Measurements from ENCODE around the gene OR1F1.
"Not testable (repeated sequence)": the region's sequence is repeated elsewhere in the genome, so short reads cannot be mapped to it uniquely, and the experiment has no call there.

Gene OR1F1

GRCh38 chr16:3198334-3199072, 10.5 kb downstream of the OR1F1 start:
- no peak for DNase-seq (ENCODE audit: low read depth)

- no peak for DNase-seq (ENCODE audit: low read depth)
Observed at GRCh38 chr16:3202903-3203539, 15.0 kb downstream of the OR1F1 start.

GRCh38 chr16:3205939-3206338, 17.9 kb downstream of the OR1F1 start:
- not testable (repeated sequence) for DNase-seq (ENCODE audit: low read depth)

- no peak for DNase-seq (ENCODE audit: low read depth)
Observed at GRCh38 chr16:3207086-3207953, 19.3 kb downstream of the OR1F1 start.

- DNase-seq (ENCODE audit: low read depth): no peak
Observed at GRCh38 chr16:3212006-3212405, 24.0 kb downstream of the OR1F1 start.

- DNase-seq (ENCODE audit: low read depth): no peak
Observed at GRCh38 chr16:3212567-3212966, 24.6 kb downstream of the OR1F1 start.

- no peak for DNase-seq (ENCODE audit: low read depth)
Observed at GRCh38 chr16:3214904-3215600, 27.0 kb downstream of the OR1F1 start.

GRCh38 chr16:3215601-3216262, 27.7 kb downstream of the OR1F1 start:
- no peak for DNase-seq (ENCODE audit: low read depth)

- DNase-seq (ENCODE audit: low read depth): no peak
Observed at GRCh38 chr16:3216263-3216640, 28.2 kb downstream of the OR1F1 start.

- DNase-seq (ENCODE audit: low read depth): no peak
Observed at GRCh38 chr16:3220839-3221238, 32.8 kb downstream of the OR1F1 start.

GRCh38 chr16:3223913-3224515, 36.0 kb downstream of the OR1F1 start:
- no peak for DNase-seq (ENCODE audit: low read depth)

- DNase-seq (ENCODE audit: low read depth): no peak
Observed at GRCh38 chr16:3234543-3234856, 46.5 kb downstream of the OR1F1 start.

- peak; percentile 65 for DNase-seq (ENCODE audit: low read depth)
Observed at GRCh38 chr16:3234857-3235561, 47.0 kb downstream of the OR1F1 start, which contains the start of gene ZNF200. TSS of gene ZNF200 (minus strand) at chr16:3235158. CDS start at chr16:3233755, 1,403 bp downstream.

- no peak for DNase-seq (ENCODE audit: low read depth)
Observed at GRCh38 chr16:3235856-3236669, 48.1 kb downstream of the OR1F1 start.

GRCh38 chr16:3241761-3242160, 53.8 kb downstream of the OR1F1 start:
- DNase-seq (ENCODE audit: low read depth): no peak

- no peak for DNase-seq (ENCODE audit: low read depth)
Observed at GRCh38 chr16:3242709-3243108, 54.7 kb downstream of the OR1F1 start.

GRCh38 chr16:3243882-3244281, 55.9 kb downstream of the OR1F1 start:
- no peak for DNase-seq (ENCODE audit: low read depth)

- no peak for DNase-seq (ENCODE audit: low read depth)
Observed at GRCh38 chr16:3246002-3246401, 58.0 kb downstream of the OR1F1 start.

GRCh38 chr16:3246876-3247275, 58.9 kb downstream of the OR1F1 start:
- DNase-seq (ENCODE audit: low read depth): no peak

- no peak for DNase-seq (ENCODE audit: low read depth)
Observed at GRCh38 chr16:3248596-3248995, 60.6 kb downstream of the OR1F1 start.

Measured in non-pigmented ciliary epithelial cell (primary cell).